GM11168 (cell line): ENCODE measurements around the gene SPATA45.
"Not testable (repeated sequence)": the region's sequence is repeated elsewhere in the genome, so short reads cannot be mapped to it uniquely, and the experiment has no call there.

Source experiments
- in situ Hi-C: fragments of 300-500 bp; cut with MboI; formaldehyde crosslinking; loops from one replicate; pipeline ENCODE4 v1.12.0; 2022; ENCODE audit warnings: low sequenced_read_pairs; ENCODE audit not compliant: unreplicated experiment

The SPATA45 gene

DNA sequence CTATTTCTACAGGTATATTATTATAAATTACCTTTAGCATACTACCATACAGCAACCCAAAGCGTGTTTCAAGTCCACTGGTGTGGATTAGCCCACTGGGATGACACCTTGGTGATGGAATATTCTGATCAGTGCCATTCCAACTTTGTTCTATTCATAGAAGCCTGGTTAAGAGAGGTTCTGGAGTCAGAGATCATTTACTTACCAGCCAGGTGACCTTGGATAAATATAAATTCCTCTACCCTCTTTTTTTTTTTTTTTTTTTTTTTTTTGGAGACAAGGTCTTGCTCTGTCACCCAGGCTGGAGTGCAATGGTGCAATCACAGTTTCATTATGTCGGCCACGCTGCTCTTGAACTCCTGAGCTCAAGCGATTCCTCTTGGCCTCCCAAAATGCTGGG is at the start of gene SPATA45:
Gene SPATA45, minus strand, starts transcription at position 101 of the 400 bp plus-strand sequence. CDS start 11,500 bp downstream, outside the sequence.
- in situ Hi-C loops, result no loop called here

DNA sequence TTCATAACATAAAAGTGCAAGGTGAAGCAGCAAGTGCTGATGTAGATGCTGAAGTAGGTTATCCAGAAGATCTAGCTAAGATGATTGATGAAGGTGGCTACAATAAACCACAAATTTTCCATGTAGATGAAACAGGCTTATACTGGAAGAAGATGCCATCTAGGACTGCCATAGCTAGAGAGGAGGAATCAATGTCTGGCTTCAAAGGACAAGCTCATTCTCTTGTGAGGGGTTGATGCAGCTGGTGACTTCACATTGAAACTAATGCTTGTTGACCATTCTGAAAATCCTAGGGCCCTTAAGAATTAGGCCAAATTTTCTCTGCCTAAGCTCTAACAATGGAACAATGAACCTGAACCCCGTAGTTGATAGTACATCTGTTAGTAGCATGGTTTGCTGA is 44.7 kb upstream of the SPATA45 start:
- in situ Hi-C loops, result no loop called here

DNA sequence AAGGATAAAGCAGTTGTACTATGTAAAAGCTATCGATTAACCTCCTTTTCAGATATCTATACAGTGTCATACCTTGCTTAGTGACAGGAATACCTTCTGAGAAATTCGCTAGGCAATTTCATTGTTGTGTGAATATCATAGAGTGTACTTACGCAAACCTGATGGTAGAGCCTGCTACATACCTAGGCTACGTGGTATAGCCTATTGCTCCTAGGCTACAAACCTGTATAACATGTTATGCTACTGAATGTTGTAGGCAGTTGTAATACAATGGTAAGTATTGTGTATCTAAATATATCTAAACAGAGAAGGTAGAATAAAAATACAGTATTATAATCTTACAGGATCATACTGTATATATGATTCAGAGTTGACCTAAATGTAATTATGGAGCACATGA is 37.1 kb upstream of the SPATA45 start:
- in situ Hi-C loops, result no loop called here

- in situ Hi-C loops, result no loop called here
Measured at GRCh38 chr1:212879947-212880690, 32.7 kb upstream of the SPATA45 start.

- in situ Hi-C loops, result no loop called here
Measured at GRCh38 chr1:212878418-212878817, 31.0 kb upstream of the SPATA45 start.

DNA sequence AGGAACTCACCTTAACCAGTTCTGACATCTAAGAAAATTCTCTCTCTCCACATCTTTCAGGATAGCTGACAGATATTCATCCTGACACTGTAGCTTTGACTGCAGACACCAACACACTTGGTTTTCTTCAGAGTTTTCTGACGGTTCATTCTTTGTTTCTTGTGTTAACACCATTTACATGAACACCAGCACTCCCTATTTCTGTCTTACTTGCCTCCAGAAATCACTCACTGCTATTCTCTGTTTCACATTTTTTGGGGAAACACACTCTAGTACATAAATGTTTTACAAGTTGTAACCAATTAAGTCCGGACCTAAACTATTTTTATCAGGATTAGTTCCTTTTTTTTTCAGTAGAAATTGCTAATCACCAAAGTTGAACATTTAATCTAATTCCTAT is 26.1 kb upstream of the SPATA45 start:
- in situ Hi-C loops, result no loop called here

DNA sequence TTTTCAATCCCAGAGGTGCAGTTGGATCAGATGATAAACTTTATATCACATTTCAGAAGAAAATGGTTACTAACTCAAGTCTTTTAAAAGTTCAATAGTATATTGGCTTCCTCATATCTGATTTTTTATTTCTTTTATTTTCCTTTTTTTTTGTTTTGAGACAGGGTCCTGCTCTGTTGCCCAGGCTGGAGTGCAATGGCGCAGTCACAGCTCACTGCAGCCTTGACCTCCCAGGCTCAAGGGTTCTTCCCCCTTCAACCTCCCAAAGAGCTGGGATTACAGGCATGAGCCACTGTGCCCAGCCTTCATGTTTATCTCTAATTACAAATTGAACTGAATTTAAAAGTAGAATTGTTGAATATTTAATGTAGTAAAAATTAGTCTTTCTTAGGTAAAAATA is 24.5 kb upstream of the SPATA45 start:
- in situ Hi-C loops, result no loop called here

DNA sequence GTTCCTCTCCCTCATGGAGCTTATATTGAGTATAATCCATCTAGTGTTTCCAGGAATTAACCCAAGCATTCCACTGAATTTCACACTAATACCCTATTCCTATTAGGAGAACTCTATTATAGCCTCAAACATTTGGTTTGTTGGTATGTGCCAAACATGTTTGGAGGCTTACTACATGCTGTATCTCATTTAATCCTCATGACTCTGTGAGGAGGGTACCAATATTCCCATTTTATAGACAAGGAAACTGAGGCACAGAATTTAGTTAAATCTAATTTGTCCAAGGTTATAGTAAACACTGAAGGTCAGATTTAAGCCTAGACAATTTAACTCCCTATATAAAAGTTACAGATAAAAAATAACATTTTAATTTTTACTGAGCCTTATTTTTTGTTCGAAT is 19.7 kb upstream of the SPATA45 start:
- in situ Hi-C loops, result no loop called here

DNA sequence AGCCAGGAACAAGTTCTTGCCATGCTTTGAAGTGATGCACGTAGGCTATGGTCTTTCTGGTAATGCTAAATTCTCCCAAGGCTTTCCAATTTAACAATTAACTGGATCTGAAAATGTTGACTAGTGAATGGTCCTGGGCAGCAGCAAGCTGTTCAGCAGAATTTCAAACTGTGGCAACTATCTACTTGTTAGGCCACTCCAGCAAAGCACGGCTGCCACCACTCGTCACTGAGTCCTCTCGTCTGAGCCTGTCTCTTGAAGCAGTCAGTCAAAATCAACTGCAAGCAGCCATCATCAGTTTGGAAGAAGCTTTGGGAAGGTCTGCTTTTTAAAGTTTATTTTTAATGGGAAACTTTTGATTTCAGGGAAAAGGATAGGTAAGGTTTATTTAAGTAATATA is 16.8 kb upstream of the SPATA45 start:
- in situ Hi-C loops, result no loop called here

DNA sequence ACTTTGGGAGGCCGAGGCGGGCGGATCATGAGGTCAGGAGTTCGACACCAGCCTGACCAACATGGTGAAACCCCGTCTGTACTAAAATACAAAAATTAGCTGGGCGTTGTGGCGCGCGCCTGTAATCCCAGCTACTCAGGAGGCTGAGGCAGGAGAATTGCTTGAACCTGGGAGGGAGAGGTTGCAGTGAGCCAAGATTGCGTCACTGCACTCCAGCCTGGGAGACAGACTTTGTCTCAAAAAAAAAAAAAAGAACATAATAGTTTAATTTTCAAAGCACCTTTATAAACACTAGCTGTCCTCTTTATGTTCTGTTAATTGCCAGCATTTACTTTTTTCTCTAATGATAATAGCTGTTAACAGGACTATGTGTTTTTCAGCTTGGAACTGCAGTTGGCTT is 15.9 kb upstream of the SPATA45 start:
- in situ Hi-C loops, result not testable (repeated sequence)

DNA sequence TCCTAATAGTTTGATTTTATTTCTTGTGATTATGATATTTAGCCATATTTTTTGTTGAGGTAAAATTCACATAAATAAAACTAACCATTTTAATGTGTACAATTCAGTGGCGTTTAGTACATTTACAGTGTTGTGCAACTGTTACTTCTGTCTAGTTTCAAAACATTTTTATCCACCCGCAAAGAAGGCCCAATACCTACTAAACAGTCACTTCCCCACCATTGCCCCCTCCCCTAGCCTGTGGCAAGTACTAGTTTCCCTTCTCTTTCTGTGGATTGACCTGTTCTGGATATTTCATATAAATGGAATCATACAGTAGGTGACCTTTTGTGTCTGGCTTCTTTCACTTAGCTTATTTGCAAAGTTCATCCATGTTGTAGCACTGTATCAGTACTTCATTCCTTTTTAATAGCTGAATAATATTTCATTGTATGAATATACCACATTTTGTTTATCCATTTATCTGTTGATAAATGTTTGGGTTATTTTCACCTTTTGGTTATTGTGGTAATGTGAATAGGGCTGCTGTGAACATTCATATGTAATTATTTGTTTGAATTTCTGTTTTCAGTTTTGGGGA is 14.8 kb upstream of the SPATA45 start:
- in situ Hi-C loops, result no loop called here

DNA sequence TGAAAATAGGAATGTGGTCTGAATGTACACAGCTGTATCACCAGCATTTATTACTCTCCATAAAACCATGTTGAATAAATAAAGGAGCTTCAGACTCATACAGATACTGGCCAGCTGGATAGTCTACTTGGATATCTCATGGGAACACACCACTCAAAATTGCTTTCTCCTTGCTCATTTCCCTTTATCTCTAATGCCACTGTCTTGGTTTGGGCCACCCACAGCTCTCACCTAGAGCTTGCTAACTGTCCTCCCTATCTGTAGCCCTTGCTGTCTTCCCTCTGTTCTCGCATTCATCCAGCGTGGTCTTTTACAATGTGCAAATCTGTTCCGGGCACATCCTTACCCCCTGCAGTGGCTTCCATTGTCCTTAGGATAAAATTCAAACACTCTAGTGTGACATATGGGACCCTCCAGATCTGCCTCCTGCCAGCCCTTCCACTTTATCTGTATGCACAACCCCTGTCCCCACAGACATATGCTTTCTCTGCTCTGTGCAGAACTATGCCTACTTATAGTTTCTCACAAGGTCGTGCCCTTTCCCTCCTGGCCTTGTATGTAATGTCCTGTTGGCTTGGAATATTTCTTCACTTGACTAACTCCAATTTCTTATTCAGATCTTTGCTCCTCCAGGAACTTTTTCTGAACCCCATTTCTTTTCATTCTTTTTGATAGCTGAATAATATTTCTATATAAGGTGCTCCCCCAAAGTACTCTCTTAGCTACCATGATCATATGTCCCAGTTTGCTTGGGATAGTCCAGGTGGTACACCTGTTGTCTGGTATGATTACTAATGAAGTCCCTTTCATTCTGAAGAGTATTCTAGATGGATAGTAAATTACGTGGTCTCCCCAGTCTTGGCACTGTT is 13.5 kb upstream of the SPATA45 start:
- in situ Hi-C loops, result no loop called here

- in situ Hi-C loops, result no loop called here
Measured at GRCh38 chr1:212858461-212859265, 11.2 kb upstream of the SPATA45 start.

GRCh38 chr1:212857992-212858460 is 10.6 kb upstream of the SPATA45 start, which contains the start of gene FLVCR1:
Gene FLVCR1 (plus strand): TSS chr1:212858275. CDS start chr1:212858453, 178 bp downstream.
- in situ Hi-C loops, result no loop called here

DNA sequence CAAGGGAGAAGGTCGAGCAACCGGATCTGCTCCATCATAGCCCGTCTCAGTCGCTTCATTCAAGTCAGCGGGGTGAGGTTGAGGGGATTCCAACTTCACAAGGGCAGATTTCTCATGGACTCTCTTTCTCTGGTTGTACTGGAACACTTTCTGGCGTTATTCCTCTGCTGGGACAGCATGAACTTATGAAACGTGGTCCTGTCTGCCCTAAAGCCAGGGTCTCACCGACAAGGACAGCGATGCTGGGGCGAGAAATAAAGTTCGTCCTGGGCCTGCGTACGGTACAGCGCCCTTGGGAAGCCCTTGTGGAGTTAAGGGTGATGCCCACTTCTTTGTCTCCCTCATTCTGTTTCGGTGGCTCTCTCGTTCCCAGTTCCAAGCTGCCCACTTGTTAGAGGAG is 9.3 kb upstream of the SPATA45 start:
- in situ Hi-C loops, result no loop called here

DNA sequence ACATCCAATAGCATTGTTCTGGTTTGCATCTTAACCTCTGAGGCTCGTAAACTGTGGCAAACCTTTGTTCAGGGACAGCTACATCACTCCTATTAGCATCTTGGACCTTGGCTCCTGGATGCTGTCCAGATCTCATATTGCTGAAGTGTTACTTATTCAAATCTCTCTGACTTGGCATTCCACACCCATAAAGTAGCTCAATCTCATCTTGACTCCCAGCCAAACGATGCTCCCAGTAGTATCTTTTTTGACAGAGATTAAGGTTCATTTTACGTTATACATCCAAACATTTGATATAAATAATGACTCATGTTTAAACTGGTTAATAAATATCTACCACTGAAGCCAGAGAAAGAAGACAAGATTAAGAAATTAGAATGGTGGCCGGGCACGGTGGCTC is 6.2 kb upstream of the SPATA45 start:
- in situ Hi-C loops, result no loop called here

GRCh38 chr1:212852105-212852688 is 4.7 kb upstream of the SPATA45 start:
- in situ Hi-C loops, result no loop called here

DNA sequence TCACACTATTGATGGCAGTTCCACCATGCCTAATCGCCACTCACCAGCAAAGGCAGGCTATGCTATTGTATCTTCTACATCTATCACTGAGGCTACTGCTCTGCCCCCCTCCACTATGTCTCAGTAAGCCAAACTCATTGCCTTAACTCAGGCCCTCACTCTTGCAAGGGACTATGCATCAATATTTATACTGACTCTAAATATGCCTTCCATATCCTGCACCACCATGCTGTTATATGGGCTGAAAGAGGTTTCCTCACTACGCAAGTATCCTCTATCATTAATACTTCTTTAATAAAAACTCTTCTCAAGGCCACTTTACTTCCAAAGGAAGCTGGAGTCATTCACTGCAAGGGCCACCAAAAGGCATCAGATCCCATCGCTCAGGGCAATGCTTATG is 2.9 kb downstream of the SPATA45 start:
- in situ Hi-C loops, result not testable (repeated sequence)

GRCh38 chr1:212838145-212838544 is 9.3 kb downstream of the SPATA45 start:
- in situ Hi-C loops, result no loop called here
